Activated T-cell treated with anti-CD3 and anti-CD28 coated beads, Interleukin-2, amount 50 U/mL, for 24 hours (primary cell): Measurements from ENCODE around the gene RNF152.
A peak's percentile ranks its signal among the peaks of the same experiment; 100 is the strongest.

Experiments used
- DNase-seq: peaks from one replicate; pipeline ENCODE4 v3.0.0-alpha.2; 2020
- H3K27ac Mint-ChIP-seq: 2 replicates; pipeline ENCODE4 v1.8.0; 2020; ENCODE audit warnings: mild to moderate bottlenecking, mixed read lengths
- H3K27me3 Mint-ChIP-seq: 2 replicates; pipeline ENCODE4 v1.8.0; 2020; ENCODE audit warnings: mixed read lengths
- H3K36me3 Mint-ChIP-seq: 2 replicates; pipeline ENCODE4 v1.8.0; 2020; ENCODE audit warnings: low read depth, mixed read lengths
- H3K4me1 Mint-ChIP-seq: 2 replicates; pipeline ENCODE4 v1.8.0; 2020; ENCODE audit warnings: low read depth, mixed read lengths
- H3K4me3 Mint-ChIP-seq: 2 replicates; pipeline ENCODE4 v1.8.0; 2020; ENCODE audit warnings: mild to moderate bottlenecking, moderate library complexity, mixed read lengths
- H3K9me3 Mint-ChIP-seq: 2 replicates; pipeline ENCODE4 v1.8.0; 2020; ENCODE audit warnings: mixed read lengths

Gene RNF152

DNA sequence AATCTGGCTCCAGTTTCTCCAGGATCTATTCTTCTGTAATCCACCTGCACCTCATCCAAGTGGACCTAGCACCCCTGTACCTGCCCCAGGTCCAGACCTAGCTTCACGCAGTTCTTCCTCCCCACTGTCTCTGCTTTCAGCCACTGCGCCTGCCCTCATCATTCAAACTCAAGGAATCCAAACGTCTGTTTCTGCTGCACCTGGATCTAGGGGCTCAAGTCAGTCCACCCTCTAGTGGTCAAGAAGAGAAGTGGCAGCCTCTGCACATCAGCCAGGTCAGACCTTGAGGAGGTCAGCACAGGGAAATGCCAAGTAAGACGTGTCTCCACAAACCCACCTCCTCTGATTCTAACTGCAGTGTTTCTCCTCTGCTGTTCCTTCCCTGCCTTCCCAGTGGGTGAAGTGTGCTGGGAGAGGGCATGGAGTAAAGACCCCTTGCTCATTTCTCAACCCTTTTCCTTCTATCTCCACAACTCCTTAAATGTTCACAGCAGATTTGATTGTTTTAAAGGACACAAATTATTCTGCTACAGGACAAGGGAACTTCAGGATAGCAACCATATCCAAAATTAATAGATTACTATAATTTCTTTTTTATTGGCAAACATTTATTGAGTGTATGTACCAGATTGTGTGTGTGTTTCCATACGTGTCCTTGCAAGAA, 8.6 kb upstream of the RNF152 start:
- peak; percentile 57 for DNase-seq
- Mint-ChIP-seq H3K27me3 (peaks cover 58% of the 10 kb centered on the region), H3K4me1 (no peaks in the 10 kb centered on the region), H3K4me3 (no peak overlapping the region), H3K27ac (no peak overlapping the region), H3K9me3 (no peaks in the 10 kb centered on the region), H3K36me3 (no peaks in the 10 kb centered on the region)

DNA sequence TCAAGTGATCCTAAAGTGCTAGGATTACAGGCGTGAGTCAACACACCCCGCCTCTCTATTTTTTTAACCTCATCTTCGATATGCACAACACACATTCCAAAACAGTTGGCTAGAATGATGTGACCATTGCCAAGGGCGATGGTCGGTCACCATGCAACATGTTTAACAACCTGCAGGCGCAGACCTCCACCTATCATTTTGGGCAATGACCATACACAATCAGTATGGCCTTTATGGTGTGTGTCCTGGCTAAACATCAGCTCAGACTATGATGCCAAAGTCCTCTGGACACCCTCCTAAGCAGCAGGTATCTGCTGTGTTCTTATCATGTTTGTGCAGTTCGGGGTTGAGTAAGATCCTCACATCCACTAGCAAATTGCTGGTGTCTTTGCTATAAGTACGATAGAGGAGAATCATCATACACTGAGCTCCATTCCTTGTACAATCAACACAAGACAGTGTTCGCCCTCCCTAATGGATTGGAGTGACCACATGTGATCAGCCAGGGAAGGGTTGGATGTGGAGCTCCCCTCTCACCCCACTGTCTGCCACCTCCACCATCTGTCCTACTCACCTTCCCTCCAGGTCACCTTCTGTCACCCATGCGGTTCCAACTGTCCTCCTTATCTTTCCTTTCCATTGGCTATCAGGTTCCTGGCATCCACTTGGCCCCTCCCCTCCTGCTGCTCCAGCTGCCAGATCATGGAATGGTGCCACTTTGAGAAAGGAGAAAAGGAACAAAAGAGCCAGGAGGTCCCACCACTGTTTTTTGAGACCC, 7.9 kb upstream of the RNF152 start:
- DNase-seq, result no peak
- no peaks in the 10 kb centered on the region for H3K4me1 Mint-ChIP-seq
- H3K27me3 Mint-ChIP-seq, result peaks cover 60% of the 10 kb centered on the region
- no peak overlapping the region for H3K27ac Mint-ChIP-seq
- H3K4me3 Mint-ChIP-seq, result no peak overlapping the region
- no peaks in the 10 kb centered on the region for H3K9me3 Mint-ChIP-seq
- no peaks in the 10 kb centered on the region for H3K36me3 Mint-ChIP-seq

GRCh38 chr18:61898640-61899101, 5.9 kb upstream of the RNF152 start:
- Mint-ChIP-seq H3K27me3 (peaks cover 60% of the 10 kb centered on the region), H3K27ac (no peak overlapping the region), H3K36me3 (no peaks in the 10 kb centered on the region), H3K4me3 (no peak overlapping the region), H3K9me3 (no peaks in the 10 kb centered on the region), H3K4me1 (peaks cover 2% of the 10 kb centered on the region)
- DNase-seq, result no peak

GRCh38 chr18:61896757-61897156, 4.0 kb upstream of the RNF152 start:
- Mint-ChIP-seq H3K36me3 (no peaks in the 10 kb centered on the region), H3K4me3 (no peak overlapping the region), H3K4me1 (peaks cover 10% of the 10 kb centered on the region), H3K27ac (no peak overlapping the region), H3K9me3 (no peaks in the 10 kb centered on the region), H3K27me3 (peaks cover 67% of the 10 kb centered on the region)
- no peak for DNase-seq

DNA sequence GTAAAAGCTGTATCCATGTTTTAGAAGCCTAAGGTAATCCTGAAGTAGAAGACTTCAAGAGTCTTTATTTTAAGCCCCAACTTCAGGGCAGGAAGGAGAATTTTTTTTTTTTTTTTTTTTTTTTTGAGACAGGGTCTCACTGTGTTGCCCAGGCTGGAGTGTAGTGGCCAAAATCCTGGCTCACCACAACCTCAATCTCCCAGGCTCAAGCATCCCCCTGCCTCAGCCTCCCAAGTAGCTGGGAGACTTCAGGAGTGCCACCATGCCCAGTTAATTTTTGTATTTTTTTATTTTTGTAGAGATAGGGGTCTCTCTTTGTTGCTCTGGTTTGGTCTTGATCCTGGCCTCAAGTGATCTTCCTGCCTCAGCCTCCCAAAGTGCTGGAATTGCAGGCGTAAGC, 3.3 kb upstream of the RNF152 start:
- no peak for DNase-seq
- H3K27me3 Mint-ChIP-seq, result peaks cover 67% of the 10 kb centered on the region
- H3K36me3 Mint-ChIP-seq, result no peaks in the 10 kb centered on the region
- H3K4me3 Mint-ChIP-seq, result no peak overlapping the region
- H3K27ac Mint-ChIP-seq, result no peak overlapping the region
- H3K4me1 Mint-ChIP-seq, result peaks cover 10% of the 10 kb centered on the region
- no peaks in the 10 kb centered on the region for H3K9me3 Mint-ChIP-seq

- no peaks in the 10 kb centered on the region for H3K36me3 Mint-ChIP-seq
- peak overlapping the region; percentile 57 for H3K4me3 Mint-ChIP-seq
- no peaks in the 10 kb centered on the region for H3K9me3 Mint-ChIP-seq
- no peak overlapping the region for H3K27ac Mint-ChIP-seq
- H3K27me3 Mint-ChIP-seq, result peaks cover 70% of the 10 kb centered on the region
- peaks cover 10% of the 10 kb centered on the region for H3K4me1 Mint-ChIP-seq
- no peak for DNase-seq
These were observed 2.1 kb upstream of the RNF152 start for GRCh38 chr18:61894751-61895524.

DNA sequence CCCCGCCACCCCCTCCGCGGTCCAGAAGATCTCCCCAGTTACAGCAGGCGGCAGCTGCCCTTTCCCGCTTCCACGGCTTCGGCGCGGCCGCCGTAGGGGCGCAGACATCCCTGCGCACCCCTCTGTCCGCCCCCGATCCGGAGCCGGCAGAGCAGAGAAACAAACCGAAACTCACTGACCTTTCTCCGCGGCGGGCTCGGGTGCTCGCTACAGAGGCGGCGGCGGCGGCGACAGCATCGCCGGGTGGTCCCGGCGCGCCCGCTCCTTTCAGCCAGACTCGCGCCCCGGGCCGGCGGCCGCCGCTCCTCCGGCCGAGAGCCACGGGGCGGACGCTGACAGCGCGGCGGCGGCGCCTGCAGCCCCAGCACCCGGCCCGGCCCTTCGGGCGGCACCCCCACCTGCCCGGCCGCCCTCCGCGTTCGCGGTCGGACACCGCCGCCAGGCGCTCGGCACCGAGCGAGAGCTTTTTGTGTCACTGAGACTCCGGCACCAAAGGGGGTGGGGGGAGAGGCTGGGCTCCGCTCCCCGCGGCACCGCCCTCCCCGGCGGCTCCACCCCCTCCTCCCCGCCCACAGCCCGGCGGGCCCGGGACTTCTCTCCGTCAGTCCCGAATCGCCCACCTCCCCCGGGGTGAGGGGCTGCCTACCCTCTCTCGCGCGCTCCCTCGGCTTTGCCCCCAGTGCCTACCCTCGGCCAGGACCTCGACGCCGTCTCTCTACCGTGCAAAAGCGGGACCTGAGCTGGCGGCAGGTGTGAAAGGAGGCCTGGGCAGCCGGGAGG, 1.4 kb upstream of the RNF152 start:
- peaks cover 71% of the 10 kb centered on the region for H3K27me3 Mint-ChIP-seq
- peak; percentile 79 for DNase-seq
- peak overlapping the region; percentile 81 for H3K4me3 Mint-ChIP-seq
- H3K27ac Mint-ChIP-seq, result no peak overlapping the region
- no peaks in the 10 kb centered on the region for H3K9me3 Mint-ChIP-seq
- H3K36me3 Mint-ChIP-seq, result no peaks in the 10 kb centered on the region
- peaks cover 10% of the 10 kb centered on the region for H3K4me1 Mint-ChIP-seq

DNA sequence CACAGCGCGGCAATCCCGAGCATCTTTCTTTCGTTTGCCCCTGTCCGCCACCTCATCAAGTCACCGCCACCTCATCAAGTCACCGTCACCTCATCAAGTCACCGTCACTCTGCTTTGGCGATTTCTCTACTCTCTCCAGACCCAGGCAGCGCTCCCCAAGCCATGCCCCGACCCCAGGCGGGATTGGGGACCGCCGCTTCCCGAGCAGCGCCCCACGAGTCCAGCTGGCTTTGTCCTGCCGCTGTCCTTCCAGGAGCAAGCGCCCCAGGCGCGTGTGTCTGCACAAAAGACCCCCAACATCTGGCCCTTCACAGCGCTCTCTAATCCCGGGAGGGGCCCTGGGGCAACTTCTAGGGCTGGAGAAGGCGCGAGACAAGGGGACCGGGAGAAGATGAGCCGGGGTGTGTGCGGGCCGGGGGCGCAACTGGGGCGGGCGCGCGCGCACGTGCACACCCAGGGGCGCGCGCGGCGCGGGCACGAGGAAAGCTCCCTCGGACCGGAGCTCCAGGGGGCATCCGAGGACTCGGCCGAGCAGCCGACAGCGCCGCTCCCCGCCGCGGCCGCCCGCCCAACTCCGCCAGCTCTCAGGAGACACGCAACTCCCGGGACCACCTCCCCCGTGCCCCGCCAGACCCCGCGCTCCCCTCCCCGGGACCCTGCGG, 633 bp upstream of the RNF152 start:
- peak; percentile 57 for DNase-seq
- Mint-ChIP-seq H3K4me3 (peak overlapping the region; percentile 81), H3K36me3 (no peaks in the 10 kb centered on the region), H3K9me3 (no peaks in the 10 kb centered on the region), H3K27me3 (peaks cover 65% of the 10 kb centered on the region), H3K4me1 (peaks cover 10% of the 10 kb centered on the region), H3K27ac (peak overlapping the region; percentile 47)

DNA sequence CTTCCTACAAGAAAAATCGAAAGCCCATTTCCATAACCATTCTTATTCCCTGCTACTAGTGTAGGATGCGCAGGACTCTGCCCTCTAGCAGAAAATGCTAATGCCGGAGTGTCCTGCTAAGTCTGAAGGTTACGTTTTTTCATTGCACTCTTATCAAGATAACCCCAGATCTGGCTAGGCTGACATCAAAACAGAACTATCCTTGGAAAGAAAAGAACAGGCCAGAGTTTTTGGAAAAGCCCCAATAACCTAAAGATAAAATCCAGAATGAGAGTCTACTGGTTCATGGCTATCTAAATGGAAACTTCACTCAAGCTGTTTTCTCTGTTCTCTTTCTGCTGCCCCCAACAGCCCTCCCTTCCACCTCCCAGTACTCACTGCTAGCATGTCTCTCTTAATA, 913 bp downstream of the RNF152 start:
- Mint-ChIP-seq H3K27ac (no peak overlapping the region), H3K4me3 (no peak overlapping the region), H3K27me3 (peaks cover 54% of the 10 kb centered on the region), H3K36me3 (no peaks in the 10 kb centered on the region), H3K4me1 (peaks cover 10% of the 10 kb centered on the region), H3K9me3 (no peaks in the 10 kb centered on the region)
- DNase-seq, result no peak

GRCh38 chr18:61891271-61891670, 1.5 kb downstream of the RNF152 start:
- H3K36me3 Mint-ChIP-seq, result no peaks in the 10 kb centered on the region
- no peaks in the 10 kb centered on the region for H3K9me3 Mint-ChIP-seq
- no peak for DNase-seq
- no peak overlapping the region for H3K27ac Mint-ChIP-seq
- peaks cover 10% of the 10 kb centered on the region for H3K4me1 Mint-ChIP-seq
- H3K4me3 Mint-ChIP-seq, result no peak overlapping the region
- H3K27me3 Mint-ChIP-seq, result peaks cover 48% of the 10 kb centered on the region

- Mint-ChIP-seq H3K4me1 (peaks cover 10% of the 10 kb centered on the region), H3K27ac (no peak overlapping the region), H3K27me3 (peaks cover 43% of the 10 kb centered on the region), H3K36me3 (no peaks in the 10 kb centered on the region), H3K9me3 (no peaks in the 10 kb centered on the region), H3K4me3 (no peak overlapping the region)
- no peak for DNase-seq
These were observed 2.5 kb downstream of the RNF152 start for GRCh38 chr18:61890344-61890743.

- H3K27me3 Mint-ChIP-seq, result peaks cover 37% of the 10 kb centered on the region
- no peak for DNase-seq
- no peak overlapping the region for H3K4me3 Mint-ChIP-seq
- H3K36me3 Mint-ChIP-seq, result no peaks in the 10 kb centered on the region
- no peaks in the 10 kb centered on the region for H3K9me3 Mint-ChIP-seq
- H3K27ac Mint-ChIP-seq, result no peak overlapping the region
- peaks cover 8% of the 10 kb centered on the region for H3K4me1 Mint-ChIP-seq
These were observed 3.3 kb downstream of the RNF152 start for GRCh38 chr18:61889541-61889940.

- no peak for DNase-seq
- H3K27me3 Mint-ChIP-seq, result peaks cover 34% of the 10 kb centered on the region
- no peak overlapping the region for H3K4me3 Mint-ChIP-seq
- peaks cover 8% of the 10 kb centered on the region for H3K4me1 Mint-ChIP-seq
- no peak overlapping the region for H3K27ac Mint-ChIP-seq
- H3K36me3 Mint-ChIP-seq, result no peaks in the 10 kb centered on the region
- no peaks in the 10 kb centered on the region for H3K9me3 Mint-ChIP-seq
These were observed 4.2 kb downstream of the RNF152 start for GRCh38 chr18:61888622-61889021.

DNA sequence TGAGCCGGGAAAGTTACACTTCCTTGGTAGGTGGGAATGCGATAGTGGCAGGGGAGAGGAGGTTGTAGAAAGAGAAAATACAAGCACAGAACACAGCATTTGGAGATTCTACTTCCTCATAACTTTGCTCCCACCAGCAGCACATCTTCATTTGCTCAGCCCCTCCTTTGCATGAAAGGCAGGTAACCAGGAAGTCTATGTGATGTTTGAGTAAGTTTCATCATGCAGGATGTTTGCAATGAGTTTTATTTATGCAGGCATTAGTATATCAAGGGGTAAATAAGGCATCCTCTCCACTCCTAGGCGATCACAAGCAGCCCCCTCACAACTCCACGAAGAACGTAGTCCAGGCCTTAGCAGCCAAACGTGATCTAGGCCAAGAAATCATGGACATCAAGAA, 5.0 kb downstream of the RNF152 start:
- H3K4me3 Mint-ChIP-seq, result no peak overlapping the region
- H3K9me3 Mint-ChIP-seq, result no peaks in the 10 kb centered on the region
- H3K27ac Mint-ChIP-seq, result no peak overlapping the region
- DNase-seq, result no peak
- H3K36me3 Mint-ChIP-seq, result no peaks in the 10 kb centered on the region
- peaks cover 28% of the 10 kb centered on the region for H3K27me3 Mint-ChIP-seq
- H3K4me1 Mint-ChIP-seq, result peaks cover 2% of the 10 kb centered on the region
